Renal pelvis (tissue), 12 donors: Measurements from ENCODE around the gene ZNF205. TPM values are rescaled to one million over a fixed set of nuclear protein-coding genes. Genes with fewer than 3 reads are reported as not detected.
"Not testable (repeated sequence)": the region's sequence is repeated elsewhere in the genome, so short reads cannot be mapped to it uniquely, and the experiment has no call there.

Source experiments
- DNase-seq: peaks from one replicate; pipeline ENCODE4 v3.0.0-alpha.2; 2013
- long read RNA-seq, 16 experiments: transcript quantifications; one replicate each; lab custom pipeline, GENCODE V29; 2026
- polyA plus RNA-seq, 3 donors: library from polyadenylated mRNA; unstranded; fragments of 120-200 nt; gene quantifications; one replicate each; pipeline ENCODE4 v1.2.1, GENCODE V29; 2013; ENCODE audit not compliant: insufficient read length in 3 of 3

ZNF205 gene
- polyA plus RNA-seq, result 10 to 100 TPM; 16.2 to 20.3 (median 20.2) TPM
- long read RNA-seq, donor 1, partial matches to known transcripts, result 0 of 2 reads
- long read RNA-seq, donor 1, other reads (novel, unspliced or antisense), result 0 of 2 reads
- long read RNA-seq, donor 2, partial matches to known transcripts, result 0 of 8 reads
- long read RNA-seq, donor 2, other reads (novel, unspliced or antisense), result 0 of 8 reads
- long read RNA-seq, donor 3, partial matches to known transcripts, result 0 of 2 reads
- long read RNA-seq, donor 3, other reads (novel, unspliced or antisense), result 0 of 2 reads
- long read RNA-seq, donor 4, partial matches to known transcripts, result 6 of 11 reads
- long read RNA-seq, donor 4, other reads (novel, unspliced or antisense), result 0 of 11 reads
- long read RNA-seq, donor 5, partial matches to known transcripts, result 0 of 4 reads
- long read RNA-seq, donor 5, other reads (novel, unspliced or antisense), result 0 of 4 reads
- long read RNA-seq, donor 6, partial matches to known transcripts, result 5 of 8 reads
- long read RNA-seq, donor 6, other reads (novel, unspliced or antisense), result 0 of 8 reads
- long read RNA-seq, donor 7, partial matches to known transcripts, result 0 of 3 reads
- long read RNA-seq, donor 7, other reads (novel, unspliced or antisense), result 0 of 3 reads
- long read RNA-seq, donor 8, partial matches to known transcripts, result 0 of 2 reads
- long read RNA-seq, donor 8, other reads (novel, unspliced or antisense), result 0 of 2 reads
- long read RNA-seq, donor 9, partial matches to known transcripts, result 0 of 7 reads
- long read RNA-seq, donor 9, other reads (novel, unspliced or antisense), result 0 of 7 reads
- long read RNA-seq, donor 10, partial matches to known transcripts, result 14 of 19 reads
- long read RNA-seq, donor 10, other reads (novel, unspliced or antisense), result 0 of 19 reads
- long read RNA-seq, donor 11, partial matches to known transcripts, result 0 of 3 reads
- long read RNA-seq, donor 11, other reads (novel, unspliced or antisense), result 0 of 3 reads
- long read RNA-seq, donor 12, partial matches to known transcripts, result 7 of 13 reads
- long read RNA-seq, donor 12, other reads (novel, unspliced or antisense), result 0 of 13 reads
- long read RNA-seq, donor 13, result 0 reads
- long read RNA-seq, donor 14, result 0 reads
- long read RNA-seq, donor 15, result 0 reads
- long read RNA-seq, donor 16, transcript ZNF205-202 (7 exons, 2,062 nt), result major isoform, 5 of 6 reads
- long read RNA-seq, donor 16, partial matches to known transcripts, result 0 of 6 reads
- long read RNA-seq, donor 16, other reads (novel, unspliced or antisense), result 0 of 6 reads

GRCh38 chr16:3112058-3112880, at the start of gene ZNF205:
ZNF205 (plus strand) TSS chr16:3112586; CDS start chr16:3113431, 845 bp downstream.
- peak; percentile 72 for DNase-seq

GRCh38 chr16:3063625-3064386, 48.6 kb upstream of the ZNF205 start:
- DNase-seq, result no peak

GRCh38 chr16:3065069-3065741, 47.2 kb upstream of the ZNF205 start, which contains the start of gene IL32:
IL32 (plus strand) TSS chr16:3065640; CDS start chr16:3065812, 172 bp downstream.
- peak; percentile 44 for DNase-seq

GRCh38 chr16:3065742-3066439, 46.5 kb upstream of the ZNF205 start:
- DNase-seq, result no peak

GRCh38 chr16:3066440-3066748, 46.0 kb upstream of the ZNF205 start:
- no peak for DNase-seq

GRCh38 chr16:3068487-3068886, 43.9 kb upstream of the ZNF205 start:
- DNase-seq, result no peak

- not testable (repeated sequence) for DNase-seq
Measured at GRCh38 chr16:3069146-3069545, 43.2 kb upstream of the ZNF205 start.

GRCh38 chr16:3070608-3071111, 41.7 kb upstream of the ZNF205 start:
- no peak for DNase-seq

GRCh38 chr16:3071655-3072054, 40.7 kb upstream of the ZNF205 start:
- DNase-seq, result no peak

GRCh38 chr16:3072148-3072547, 40.2 kb upstream of the ZNF205 start:
- DNase-seq, result not testable (repeated sequence)

- DNase-seq, result not testable (repeated sequence)
Measured at GRCh38 chr16:3072576-3073263, 39.7 kb upstream of the ZNF205 start.

- DNase-seq, result no peak
Measured at GRCh38 chr16:3073448-3073847, 38.9 kb upstream of the ZNF205 start.

- DNase-seq, result no peak
Measured at GRCh38 chr16:3074860-3075522, 37.4 kb upstream of the ZNF205 start.

GRCh38 chr16:3075523-3075915, 36.9 kb upstream of the ZNF205 start:
- DNase-seq, result no peak

- DNase-seq, result not testable (repeated sequence)
Measured at GRCh38 chr16:3075946-3076345, 36.4 kb upstream of the ZNF205 start.

GRCh38 chr16:3076577-3076976, 35.8 kb upstream of the ZNF205 start:
- DNase-seq, result no peak

- no peak for DNase-seq
Measured at GRCh38 chr16:3080024-3080423, 32.4 kb upstream of the ZNF205 start.

- DNase-seq, result not testable (repeated sequence)
Measured at GRCh38 chr16:3081957-3082356, 30.4 kb upstream of the ZNF205 start.
